Ovary (tissue), 9 donors: Measurements from ENCODE around the gene COA6. TPM values are rescaled to one million over a fixed set of nuclear protein-coding genes. Genes with fewer than 3 reads are reported as not detected.

Source experiments
- polyA plus RNA-seq, 2 donors: library from polyadenylated mRNA; stranded (reverse); fragments of 200-250 nt in 1 of 2; fragments of 350-450 nt in 1 of 2; fragmentation: Illumina TruSeq in 1 of 2; extraction: RNeasy Lipid Tissue Mini Kit (QIAGEN cat#74804) in 1 of 2; gene quantifications; one replicate each; pipeline ENCODE4 v1.2.3, GENCODE V29; 2013 to 2014
- total RNA-seq, 7 donors: library from RNA; depleted of rRNA in 2 of 7; stranded (reverse); fragments of >200 nt in 2 of 7; fragmentation: NEBNext Ultra II Directional in 3 of 7; extraction: Animal tissue kit (Norgen Biotek cat#: 25700) in 3 of 7; gene quantifications; one replicate each; pipeline versions ENCODE4 v1.1.0 to v1.2.4, GENCODE V29; 2016 to 2023
- donor health status: DM: no; HTN: no; CAD: no; lungs with moderate emphysema.
- donor health status: DM: no; HTN: no; CAD: no.
- donor health status: Bipolar disorder and iron deficiency.
- donor health status: DM: yes; HTN: yes; CAD: no.
- donor health status: DM: no; HTN: no; CAD: no.
- donor health status: DM: yes; HTN: yes; CAD: no.

The COA6 gene
- total and polyA plus RNA-seq, 9 donors: 12.8 to 28.3 (median 17.6) TPM

Other genes starting within 250 kb of the COA6 start
- 10 to 100 TPM in 4 of 7 donors, 1 to 10 TPM in 3; 5.5 to 26.3 (median 10.8) TPM for gene TARBP1, start 105.7 kb downstream of the COA6 start, total RNA-seq
- gene TARBP1, start 105.7 kb downstream of the COA6 start, polyA plus RNA-seq: 10 to 100 TPM in 1 of 2 donors, 1 to 10 TPM in 1; 4.8 to 15.4 TPM
- gene IRF2BP2, start 236.7 kb downstream of the COA6 start, total RNA-seq: 100 to 1,000 TPM in 6 of 7 donors, 10 to 100 TPM in 1; 66.9 to 180 (median 117) TPM
- gene IRF2BP2, start 236.7 kb downstream of the COA6 start, polyA plus RNA-seq: 10 to 100 TPM; 83.9 to 98.8 TPM